Activated gamma-delta T cell treated with anti-CD3 and anti-CD28 coated beads, Interleukin-2, amount 50 U/mL, for 16 hours (primary cell): ENCODE data around the gene HMG20B.

Source experiments
- DNase-seq: peaks from one replicate; pipeline ENCODE4 v3.0.0-alpha.2; 2020; ENCODE audit warnings: low read depth

The HMG20B gene

GRCh38 chr19:3537101-3537437, 35.7 kb upstream of the HMG20B start:
- DNase-seq: no peak

GRCh38 chr19:3537438-3538240, 35.1 kb upstream of the HMG20B start:
- no peak for DNase-seq

GRCh38 chr19:3538258-3538929, 34.4 kb upstream of the HMG20B start:
- DNase-seq: no peak

- no peak for DNase-seq
Observed at GRCh38 chr19:3538965-3539755, 33.6 kb upstream of the HMG20B start, which contains the start of gene TEKTIP1. TSS of gene TEKTIP1 (plus strand) at chr19:3539174. CDS start at chr19:3539178, 4 bp downstream.

GRCh38 chr19:3539756-3540118, 33.0 kb upstream of the HMG20B start:
- no peak for DNase-seq

GRCh38 chr19:3543150-3544057, 29.3 kb upstream of the HMG20B start:
- DNase-seq: no peak

- DNase-seq: no peak
Observed at GRCh38 chr19:3544058-3544376, 28.7 kb upstream of the HMG20B start.

- DNase-seq: peak; percentile 74
Observed at GRCh38 chr19:3544742-3545668, 27.7 kb upstream of the HMG20B start.

- no peak for DNase-seq
Observed at GRCh38 chr19:3545669-3546034, 27.1 kb upstream of the HMG20B start.

- DNase-seq: no peak
Observed at GRCh38 chr19:3546119-3546518, 26.6 kb upstream of the HMG20B start.

GRCh38 chr19:3547301-3547731, 25.4 kb upstream of the HMG20B start:
- DNase-seq: no peak

GRCh38 chr19:3547767-3548282, 24.9 kb upstream of the HMG20B start:
- DNase-seq: no peak

GRCh38 chr19:3548606-3549005, 24.1 kb upstream of the HMG20B start:
- DNase-seq: no peak

GRCh38 chr19:3549816-3550215, 22.9 kb upstream of the HMG20B start:
- DNase-seq: no peak

GRCh38 chr19:3550947-3551791, 21.6 kb upstream of the HMG20B start:
- no peak for DNase-seq

- no peak for DNase-seq
Observed at GRCh38 chr19:3551792-3552095, 21.0 kb upstream of the HMG20B start.

- DNase-seq: no peak
Observed at GRCh38 chr19:3554254-3555083, 18.3 kb upstream of the HMG20B start.

GRCh38 chr19:3555653-3556422, 16.9 kb upstream of the HMG20B start:
- no peak for DNase-seq
